Cardiac fibroblast (primary cell): ENCODE measurements around the gene MCTP2.

Experiments used
- DNase-seq, 2 donors: peaks; one replicate each; pipeline versions ENCODE4 v3.0.0 to v3.0.0-alpha.2; 2010; ENCODE audit warnings: low read depth in 2 of 2
- H3K4me3 ChIP-seq, 2 donors: replicated peaks in 1 of 2; 1 replicate in 1 of 2; 2 replicates in 1 of 2; pipeline ENCODE4 v1.5.1; 2011; ENCODE audit warnings: low read depth in 2 of 2, low read length in 2 of 2, mild to moderate bottlenecking in 2 of 2, moderate library complexity in 1 of 2
- TF ChIP-seq, protein P1 (sequence below): IDR thresholded peaks from one replicate; pipeline ENCODE4 v1.5.1; 2011; ENCODE audit warnings: low read depth, mild to moderate bottlenecking, low read length, inconsistent platforms

The MCTP2 gene

GRCh38 chr15:94352636-94353487, 121.5 kb downstream of the MCTP2 start:
- TF ChIP-seq, protein P1, sequence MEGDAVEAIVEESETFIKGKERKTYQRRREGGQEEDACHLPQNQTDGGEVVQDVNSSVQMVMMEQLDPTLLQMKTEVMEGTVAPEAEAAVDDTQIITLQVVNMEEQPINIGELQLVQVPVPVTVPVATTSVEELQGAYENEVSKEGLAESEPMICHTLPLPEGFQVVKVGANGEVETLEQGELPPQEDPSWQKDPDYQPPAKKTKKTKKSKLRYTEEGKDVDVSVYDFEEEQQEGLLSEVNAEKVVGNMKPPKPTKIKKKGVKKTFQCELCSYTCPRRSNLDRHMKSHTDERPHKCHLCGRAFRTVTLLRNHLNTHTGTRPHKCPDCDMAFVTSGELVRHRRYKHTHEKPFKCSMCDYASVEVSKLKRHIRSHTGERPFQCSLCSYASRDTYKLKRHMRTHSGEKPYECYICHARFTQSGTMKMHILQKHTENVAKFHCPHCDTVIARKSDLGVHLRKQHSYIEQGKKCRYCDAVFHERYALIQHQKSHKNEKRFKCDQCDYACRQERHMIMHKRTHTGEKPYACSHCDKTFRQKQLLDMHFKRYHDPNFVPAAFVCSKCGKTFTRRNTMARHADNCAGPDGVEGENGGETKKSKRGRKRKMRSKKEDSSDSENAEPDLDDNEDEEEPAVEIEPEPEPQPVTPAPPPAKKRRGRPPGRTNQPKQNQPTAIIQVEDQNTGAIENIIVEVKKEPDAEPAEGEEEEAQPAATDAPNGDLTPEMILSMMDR, result no peak
- DNase-seq, result no peak
- H3K4me3 ChIP-seq, result no peak overlapping the region

DNA sequence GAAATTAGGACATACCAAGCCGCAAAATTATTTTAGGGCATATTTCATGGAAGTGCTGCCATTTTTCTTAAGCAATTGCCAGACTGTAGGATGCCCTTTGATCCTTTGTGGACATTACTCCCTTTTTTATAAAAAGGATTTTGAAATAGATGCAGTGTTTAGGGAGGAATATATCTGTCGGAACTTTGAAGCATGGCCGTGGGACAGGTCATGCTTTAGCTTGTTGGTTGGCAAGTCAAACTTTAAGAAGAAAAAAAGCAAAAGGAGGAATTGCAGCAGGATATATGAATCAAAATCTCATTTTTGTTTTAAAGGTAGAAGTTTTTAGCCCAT, 122.1 kb downstream of the MCTP2 start:
- TF ChIP-seq, protein P1, result no peak
- H3K4me3 ChIP-seq, result no peak overlapping the region
- DNase-seq, result peak; percentile 9 to 30

DNA sequence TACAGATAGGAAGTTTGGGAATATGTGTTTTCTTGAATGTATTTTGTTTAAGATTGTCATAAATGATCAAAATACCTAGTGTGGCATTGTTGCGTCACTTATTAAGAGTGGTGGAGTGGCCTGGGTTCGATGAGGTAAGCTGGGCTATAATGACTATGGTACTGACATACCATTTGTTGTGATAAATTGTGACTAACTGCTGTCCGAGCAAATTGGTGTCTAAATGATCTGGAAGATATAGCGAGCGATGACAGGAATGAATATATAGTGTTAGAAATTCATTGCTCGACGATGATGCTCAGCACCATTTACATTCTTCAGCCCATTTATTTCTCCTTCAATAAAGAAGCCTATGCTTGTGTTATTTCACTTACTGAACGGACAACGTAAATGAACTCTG, 123.3 kb downstream of the MCTP2 start:
- TF ChIP-seq, protein P1, result no peak
- no peak for DNase-seq
- H3K4me3 ChIP-seq, result no peak overlapping the region

GRCh38 chr15:94359716-94360115, 128.4 kb downstream of the MCTP2 start:
- TF ChIP-seq, protein P1, result no peak
- no peak overlapping the region for H3K4me3 ChIP-seq
- DNase-seq, result no peak

GRCh38 chr15:94360251-94360685, 128.9 kb downstream of the MCTP2 start:
- no peak overlapping the region for H3K4me3 ChIP-seq
- TF ChIP-seq, protein P1, result no peak
- DNase-seq, result no peak

- H3K4me3 ChIP-seq, result no peak overlapping the region
- DNase-seq, result no peak
- TF ChIP-seq, protein P1, result no peak
These were observed 131.2 kb downstream of the MCTP2 start for GRCh38 chr15:94362385-94363092.
